ENCODE measurements around the gene AREG. TPM values are rescaled to one million over a fixed set of nuclear protein-coding genes. Genes with fewer than 3 reads are reported as not detected.

AREG gene
- total and polyA plus RNA-seq, 7 donors: 1.1 to 31.9 (median 12.5) TPM

- 72 to 80% methylated on average over 6 of the region's 6 CpGs for WGBS, 2 donors
- Histone ChIP-seq H3K9me3 (no peaks in the 10 kb centered on the region), H3K4me1 (no peaks in the 10 kb centered on the region), H3K36me3 (no peaks in the 10 kb centered on the region), H3K27me3 (no peaks in the 10 kb centered on the region), H3K27ac (no peak overlapping the region), H3K4me3 (no peak overlapping the region)
- TF ChIP-seq CTCF (IDR thresholded peaks at IDR 0.05): no peak
- intact Hi-C loops (cut with DNase I): no loop called here
- no peak for DNase-seq
Observed at GRCh38 chr4:74418063-74418670, 26.8 kb upstream of the AREG start.

DNA sequence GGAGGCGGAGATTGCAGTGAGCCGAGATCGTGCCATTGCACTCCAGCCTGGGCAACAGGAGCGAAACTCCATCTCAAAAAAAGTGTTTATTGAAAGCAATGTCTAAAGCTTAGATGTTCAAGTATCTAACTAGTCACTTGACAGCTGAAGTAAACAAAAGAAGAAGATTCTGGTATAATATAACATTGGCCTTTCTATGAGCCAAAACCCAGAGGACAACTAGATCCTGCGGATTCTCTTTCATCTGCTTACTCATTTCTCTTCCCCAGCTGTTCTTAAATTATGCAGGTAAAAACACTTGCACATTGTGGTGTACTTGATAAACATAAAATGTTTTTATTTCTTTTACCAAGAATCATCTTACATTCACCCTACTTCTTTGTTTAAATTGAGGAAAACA lies 24.1 kb upstream of the AREG start:
- 68 to 80% methylated on average over 5 of the region's 5 CpGs for WGBS, 2 donors
- H3K27ac ChIP-seq: no peak overlapping the region
- no peaks in the 10 kb centered on the region for H3K9me3 ChIP-seq
- TF ChIP-seq CTCF (IDR thresholded peaks at IDR 0.05) (no peak), EP300 (IDR thresholded peaks at IDR 0.05) (no peak), POLR2A (IDR thresholded peaks at IDR 0.05) (no peak), POLR2AphosphoS5 (IDR thresholded peaks at IDR 0.05) (no peak)
- intact Hi-C loops (cut with DNase I): no loop called here
- DNase-seq: no peak
- no peaks in the 10 kb centered on the region for H3K36me3 ChIP-seq
- H3K4me1 ChIP-seq: no peaks in the 10 kb centered on the region
- H3K4me3 ChIP-seq: no peak overlapping the region
- H3K27me3 ChIP-seq: no peaks in the 10 kb centered on the region

DNA sequence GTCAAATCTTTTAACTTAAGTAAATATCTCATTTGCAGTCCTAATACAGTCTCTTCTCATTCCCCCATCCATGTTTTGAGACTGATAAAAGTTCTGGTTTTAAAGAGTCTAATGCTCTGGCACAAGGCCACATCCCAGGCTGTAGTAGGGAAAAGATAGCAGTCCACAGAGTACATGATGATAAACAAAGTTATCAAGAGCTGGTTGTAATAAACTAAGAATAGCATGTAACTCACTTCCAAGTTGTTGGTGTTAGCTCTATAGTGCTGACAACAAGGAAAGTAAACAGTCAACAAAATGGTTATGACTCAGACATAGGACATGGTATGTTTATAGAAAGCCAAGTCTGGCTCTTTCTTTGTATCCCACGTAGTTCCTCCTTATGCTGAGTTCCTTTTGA lies 21.8 kb upstream of the AREG start:
- Histone ChIP-seq H3K4me3 (no peak overlapping the region), H3K27me3 (no peaks in the 10 kb centered on the region), H3K4me1 (no peaks in the 10 kb centered on the region), H3K9me3 (no peaks in the 10 kb centered on the region), H3K36me3 (no peaks in the 10 kb centered on the region), H3K27ac (no peak overlapping the region)
- DNase-seq: no peak
- 4 to 54% methylated on average over 1 of the region's 1 CpG for WGBS, 2 donors
- TF ChIP-seq POLR2A (IDR thresholded peaks at IDR 0.05) (no peak), EP300 (IDR thresholded peaks at IDR 0.05) (no peak)
- intact Hi-C loops (cut with DNase I): no loop called here

- Histone ChIP-seq H3K36me3 (no peaks in the 10 kb centered on the region), H3K4me1 (no peaks in the 10 kb centered on the region), H3K27ac (no peak overlapping the region), H3K9me3 (no peaks in the 10 kb centered on the region), H3K4me3 (no peak overlapping the region), H3K27me3 (no peaks in the 10 kb centered on the region)
- intact Hi-C loops (cut with DNase I): no loop called here
- no peak for DNase-seq
- no peak for TF ChIP-seq CTCF (IDR thresholded peaks at IDR 0.05)
- TF ChIP-seq POLR2AphosphoS5 (IDR thresholded peaks at IDR 0.05): no peak
- TF ChIP-seq EP300 (IDR thresholded peaks at IDR 0.05): no peak
- no peak for TF ChIP-seq POLR2A (IDR thresholded peaks at IDR 0.05)
- WGBS, 2 donors: 93 to 96% methylated on average over 2 of the region's 2 CpGs
Observed at GRCh38 chr4:74424111-74424510, 20.8 kb upstream of the AREG start.

GRCh38 chr4:74426101-74426500 lies 18.8 kb upstream of the AREG start:
- no peak for TF ChIP-seq CTCF (IDR thresholded peaks at IDR 0.05)
- intact Hi-C loops (cut with DNase I): no loop called here

More at GRCh38 chr4:74426101-74426500, 18.8 kb upstream of the AREG start:
- H3K9me3 ChIP-seq: no peaks in the 10 kb centered on the region
- DNase-seq: no peak
- H3K4me1 ChIP-seq: no peaks in the 10 kb centered on the region
- H3K27ac ChIP-seq: no peak overlapping the region
- no peaks in the 10 kb centered on the region for H3K36me3 ChIP-seq
- no peak overlapping the region for H3K4me3 ChIP-seq
- H3K27me3 ChIP-seq: no peaks in the 10 kb centered on the region
- 79 to 82% methylated on average over 1 of the region's 1 CpG for WGBS, 2 donors
